HCT116 (cell line): Measurements from ENCODE around the gene RPL28. TPM values are rescaled to one million over a fixed set of nuclear protein-coding genes. Genes with fewer than 3 reads are reported as not detected.

Source experiments
- ATAC-seq: fragments of 200-7000 bp; cut with Tn5 transposase; 2 replicates; pipeline ENCODE4 v1.9.1; 2020; ENCODE audit warnings: mild to moderate bottlenecking, moderate library complexity
- BruUV-seq: library from RNA; stranded (reverse); fragments of 400-500 nt; replicated peaks from 2 replicates; lab custom pipeline; 2021; lab: Mats Ljungman, UMichigan
- CTCF ChIA-PET: fragments of 300-600 bp; sonication (Branson Sonifier 250); formaldehyde crosslinking; loops from one replicate; lab custom pipeline; 2021; ENCODE audit warnings: antibody characterized with exemption; lab: Charles Lee
- POLR2A ChIA-PET: fragments of 300-600, 350-600 bp; sonication (Branson Sonifier 250); formaldehyde crosslinking; loops from one replicate; lab custom pipeline; 2021; ENCODE audit warnings: antibody characterized with exemption; lab: Charles Lee
- RAD21 ChIA-PET, 2 experiments: fragments of 300-600 bp; sonication (Branson Sonifier 250); formaldehyde crosslinking; loops; one replicate each; lab custom pipeline; 2023; ENCODE audit warnings: low total read pairs in 2 of 2; ENCODE audit not compliant: uncharacterized antibody in 2 of 2, unreplicated experiment in 2 of 2, low non-redundant PET in 1 of 2; lab: Charles Lee
- DNase-seq: peaks from one replicate; pipeline ENCODE4 v3.0.0-alpha.2; 2010; ENCODE audit warnings: low read depth, low spot score
- H2AFZ ChIP-seq: fragments of 200-600 bp; shearing (Covaris generic), sonication (generic); 2 replicates; pipeline ENCODE4 v1.6.1; 2017; ENCODE audit warnings: low read depth, mixed run types, mixed read lengths, antibody characterized with exemption, low read length; ENCODE audit not compliant: poor library complexity, severe bottlenecking
- H3K27ac ChIP-seq: 2 replicates; pipeline ENCODE4 v1.5.1; 2012; ENCODE audit warnings: low read depth, low read length
- H3K27me3 ChIP-seq: fragments of 200-600 bp; sonication (generic); 2 replicates; pipeline ENCODE4 v1.6.1; 2016; ENCODE audit warnings: mixed run types, low read length, mixed read lengths; ENCODE audit not compliant: insufficient read depth
- H3K36me3 ChIP-seq, 2 experiments: fragments of 200-500 bp in 1 of 2; fragments of 200-600 bp in 1 of 2; sonication (Bioruptor generic) in 1 of 2; sonication (generic) in 1 of 2; 2 replicates each; pipeline versions ENCODE4 v1.5.1 to v1.6.1; 2014 to 2016; ENCODE audit warnings: low read length in 2 of 2, inconsistent platforms in 1 of 2, mixed read lengths in 1 of 2, mixed run types in 1 of 2; ENCODE audit not compliant: insufficient read depth in 2 of 2, control insufficient read depth in 1 of 2
- H3K4me1 ChIP-seq, 2 experiments: fragments of 200-600 bp in 1 of 2; sonication (generic) in 1 of 2; 2 replicates each; pipeline versions ENCODE4 v1.5.1 to v1.6.1; 2012 to 2017; ENCODE audit warnings: low read length in 2 of 2, inconsistent platforms in 1 of 2, mild to moderate bottlenecking in 1 of 2, mixed read lengths in 1 of 2, mixed run types in 1 of 2, moderate library complexity in 1 of 2; ENCODE audit not compliant: insufficient read depth in 2 of 2, control insufficient read depth in 1 of 2
- H3K4me2 ChIP-seq: fragments of 200-600 bp; sonication (generic); 2 replicates; pipeline ENCODE4 v1.6.1; 2017; ENCODE audit warnings: mixed run types, low read length, mixed read lengths
- H3K4me3 ChIP-seq, 2 experiments: fragments of 200-600 bp in 1 of 2; sonication (generic) in 1 of 2; replicated peaks in 1 of 2; 2 replicates each; pipeline ENCODE4 v1.5.1; 2011 to 2016; ENCODE audit warnings: low read length in 2 of 2, control low read depth in 1 of 2, low read depth in 1 of 2, mild to moderate bottlenecking in 1 of 2, mixed read lengths in 1 of 2, mixed run types in 1 of 2
- H3K79me2 ChIP-seq: fragments of 200-600 bp; sonication (generic); 2 replicates; pipeline ENCODE4 v1.6.1; 2017; ENCODE audit warnings: mild to moderate bottlenecking, mixed run types, low read length, moderate library complexity, mixed read lengths; ENCODE audit not compliant: insufficient read depth
- H3K9ac ChIP-seq: fragments of 200-600 bp; sonication (generic); 2 replicates; pipeline ENCODE4 v1.6.1; 2016; ENCODE audit warnings: low read length, mixed read lengths
- H3K9me2 ChIP-seq: fragments of 200-600 bp; sonication (generic), shearing (Covaris generic); 2 replicates; pipeline ENCODE4 v1.6.1; 2017; ENCODE audit warnings: mixed run types, mild to moderate bottlenecking, moderate library complexity; ENCODE audit not compliant: insufficient read depth
- H3K9me3 ChIP-seq, 2 experiments: fragments of 200-500 bp in 1 of 2; fragments of 200-600 bp in 1 of 2; sonication (Bioruptor generic) in 1 of 2; sonication (generic) in 1 of 2; 2 replicates each; pipeline ENCODE4 v1.6.1; 2014 to 2017; ENCODE audit warnings: low read length in 2 of 2, mixed read lengths in 2 of 2, inconsistent platforms in 1 of 2, low read depth in 1 of 2, mild to moderate bottlenecking in 1 of 2, mixed run types in 1 of 2, moderate library complexity in 1 of 2; ENCODE audit not compliant: control insufficient read depth in 1 of 2, insufficient read depth in 1 of 2
- H4K20me1 ChIP-seq: fragments of 200-600 bp; sonication (generic), shearing (Covaris generic); 2 replicates; pipeline ENCODE4 v1.6.1; 2017; ENCODE audit warnings: mixed run types, mild to moderate bottlenecking, moderate library complexity; ENCODE audit not compliant: insufficient read depth
- CBX3 ChIP-seq: IDR thresholded peaks from 2 replicates; pipeline ENCODE4 v1.6.1; 2012; ENCODE audit warnings: low read depth
- CEBPB ChIP-seq: IDR thresholded peaks from 2 replicates; pipeline ENCODE4 v1.6.1; 2012; ENCODE audit warnings: low read depth
- EGR1 ChIP-seq: IDR thresholded peaks from 2 replicates; pipeline ENCODE4 v1.6.1; 2012; ENCODE audit warnings: low read depth
- EZH2 ChIP-seq: fragments of 200-600 bp; sonication (generic); IDR thresholded peaks from 2 replicates; pipeline ENCODE4 v1.6.1; 2017; ENCODE audit warnings: antibody characterized with exemption, mixed run types
- EZH2phosphoT487 ChIP-seq: fragments of 200-600 bp; IDR thresholded peaks from 2 replicates; pipeline ENCODE4 v1.6.1; 2018; ENCODE audit warnings: antibody characterized with exemption, borderline replicate concordance
- JUND ChIP-seq: IDR thresholded peaks from 2 replicates; pipeline ENCODE4 v1.6.1; 2012
- RAD21 ChIP-seq: IDR thresholded peaks from 2 replicates; pipeline ENCODE4 v1.6.1; 2012; ENCODE audit warnings: low read depth, mild to moderate bottlenecking
- SRF ChIP-seq: IDR thresholded peaks from 2 replicates; pipeline ENCODE4 v1.6.1; 2012; ENCODE audit warnings: low read depth
- TCF7L2 ChIP-seq: IDR thresholded peaks from 2 replicates; pipeline ENCODE4 v1.7.0; 2011; ENCODE audit warnings: borderline replicate concordance, inconsistent platforms; ENCODE audit not compliant: insufficient read depth, insufficient read length; ENCODE audit errors: extremely low read depth
- ZNF274 ChIP-seq: fragments of 200-500 bp; sonication (Bioruptor generic); IDR thresholded peaks from 2 replicates; pipeline ENCODE4 v1.6.1; 2014; ENCODE audit warnings: mild to moderate bottlenecking, low read depth, low read length, inconsistent platforms
- intact Hi-C: fragments of 100-400 bp; cut with micrococcal nuclease; formaldehyde crosslinking; loops from 2 replicates; pipeline ENCODE4 v1.10.0; 2022
- total RNA-seq: library from RNA; stranded (reverse); gene quantifications from one replicate; pipeline ENCODE4 v1.2.1, GENCODE V29; 2021; ENCODE audit not compliant: unreplicated experiment

Gene RPL28
- total RNA-seq, 1 experiment from 2014 or later = 3,050 TPM

DNA sequence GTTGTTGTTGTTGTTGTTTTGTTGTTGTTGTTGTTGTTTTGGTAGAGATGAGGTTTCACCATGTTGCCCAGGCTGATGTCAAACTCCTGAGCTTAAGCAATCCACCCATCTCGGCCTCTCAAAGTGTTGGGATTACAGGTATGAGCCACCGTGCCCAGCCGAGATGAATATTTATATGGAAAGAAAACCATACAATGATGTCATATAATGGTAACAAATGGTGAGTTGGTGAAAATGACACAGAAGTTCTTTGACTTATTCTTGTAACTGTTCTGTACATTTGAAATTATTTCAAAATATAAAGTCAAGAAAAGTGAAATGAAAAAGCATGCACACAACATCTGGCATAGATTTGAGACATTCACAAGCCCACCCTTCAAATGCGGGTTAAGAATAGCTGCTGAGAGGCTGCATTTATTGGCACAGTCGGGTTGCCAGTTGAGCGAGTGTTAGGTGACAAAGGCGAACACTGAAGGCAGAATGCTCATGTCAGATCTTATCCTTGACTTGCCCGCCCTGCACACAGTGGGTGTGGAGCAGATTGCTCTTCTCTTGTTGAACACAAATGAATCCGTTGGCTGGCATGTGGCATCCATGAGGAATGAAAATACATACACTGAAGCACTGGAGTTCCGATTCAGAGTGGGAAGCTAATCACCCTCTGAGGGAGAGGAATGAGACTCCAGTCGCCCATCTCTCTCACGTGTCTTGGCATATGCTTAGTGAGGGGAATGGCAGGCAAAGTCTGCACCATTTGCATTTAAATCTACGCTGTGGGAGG, 37.7 kb downstream of the RPL28 start (continued):
- TF ChIP-seq EZH2 (no peak), TCF7L2 (no peak), CEBPB (no peak)

DNA sequence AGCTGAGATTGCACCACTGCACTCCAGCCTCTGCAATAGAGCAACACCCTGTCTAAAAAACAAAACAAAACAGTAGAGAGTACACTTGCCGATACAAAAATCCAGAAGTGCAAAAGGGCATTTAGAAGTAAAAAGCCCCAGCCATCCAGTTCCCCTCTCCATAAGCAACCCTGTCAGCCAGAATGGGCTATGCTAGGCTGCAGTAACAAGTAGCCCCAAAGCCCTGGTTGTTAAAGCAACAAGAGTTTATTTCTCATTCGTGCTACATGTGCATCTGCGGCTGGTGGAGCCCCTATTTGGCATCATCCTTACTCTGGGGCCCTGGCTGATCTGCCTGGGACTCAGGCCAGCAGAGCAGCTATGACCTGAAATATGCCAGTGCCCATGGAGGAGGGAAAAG, 38.8 kb downstream of the RPL28 start:
- Histone ChIP-seq H3K27ac (no peak overlapping the region), H3K79me2 (no peaks in the 10 kb centered on the region)
- TF ChIP-seq EGR1 (no peak), SRF (no peak), EZH2phosphoT487 (no peak), ZNF274 (no peak), JUND (no peak), RAD21 (no peak)
- TF ChIP-seq, all 23 proteins: peak for 0
- H3K9ac ChIP-seq = no peak overlapping the region
- H3K9me2 ChIP-seq = no peaks in the 10 kb centered on the region
- no peak overlapping the region for H3K4me2 ChIP-seq
- H3K4me1 ChIP-seq = no peaks in the 10 kb centered on the region
- no peaks in the 10 kb centered on the region for H3K36me3 ChIP-seq
- DNase-seq = no peak
- no peaks in the 10 kb centered on the region for H3K9me3 ChIP-seq
- no peaks in the 10 kb centered on the region for H4K20me1 ChIP-seq
- H3K27me3 ChIP-seq = no peaks in the 10 kb centered on the region
- H3K4me3 ChIP-seq = no peak overlapping the region
- POLR2A ChIA-PET = no interaction called here
- intact Hi-C loops = no loop called here
- no peak for ATAC-seq
- RAD21 ChIA-PET = no interaction called here
- no peak overlapping the region for H2AFZ ChIP-seq
- no TSS peak for BruUV-seq
- CTCF ChIA-PET = no interaction called here

DNA sequence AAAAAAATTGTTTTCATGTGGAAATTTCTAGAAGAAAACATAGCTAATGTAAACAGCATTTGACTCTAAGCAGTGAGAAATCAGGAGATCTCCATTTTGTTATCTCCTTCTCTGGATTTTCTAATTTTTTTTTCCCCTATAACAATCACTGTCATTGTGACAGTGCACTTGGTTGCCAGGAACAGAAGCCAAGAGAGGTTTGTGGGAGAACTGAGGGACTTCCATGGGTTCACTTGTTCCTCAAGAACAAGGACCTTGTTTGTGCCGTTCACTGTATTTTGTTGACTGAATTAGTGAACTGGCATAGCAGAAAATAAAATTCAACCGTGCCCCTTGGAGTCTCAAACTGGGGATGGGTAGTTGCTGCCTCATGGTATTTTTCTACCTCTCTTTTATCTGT, 40.3 kb downstream of the RPL28 start:
- Histone ChIP-seq H3K4me1 (no peaks in the 10 kb centered on the region), H3K9me2 (no peaks in the 10 kb centered on the region), H3K4me2 (no peak overlapping the region), H3K79me2 (no peaks in the 10 kb centered on the region), H3K4me3 (no peak overlapping the region), H3K9me3 (no peaks in the 10 kb centered on the region), H3K9ac (no peak overlapping the region), H3K27ac (no peak overlapping the region), H3K27me3 (no peaks in the 10 kb centered on the region), H4K20me1 (no peaks in the 10 kb centered on the region)
- BruUV-seq = no TSS peak
- CTCF ChIA-PET = no interaction called here
- intact Hi-C loops = no loop called here
- RAD21 ChIA-PET = no interaction called here
- ATAC-seq (no peak), DNase-seq (no peak)
- TF ChIP-seq CBX3 = no peak
- TF ChIP-seq, all 23 proteins: peak for 0
- POLR2A ChIA-PET = no interaction called here
- no peaks in the 10 kb centered on the region for H3K36me3 ChIP-seq
- no peak overlapping the region for H2AFZ ChIP-seq
